GM21619 (cell line): ENCODE measurements around the gene FRMD4B.
A peak's percentile ranks its signal among the peaks of the same experiment; 100 is the strongest.

Experiments
- ATAC-seq: cut with Tn5 transposase; IDR thresholded peaks from one replicate; pipeline ENCODE4 v1.9.1; 2021; ENCODE audit not compliant: unreplicated experiment

FRMD4B gene

DNA sequence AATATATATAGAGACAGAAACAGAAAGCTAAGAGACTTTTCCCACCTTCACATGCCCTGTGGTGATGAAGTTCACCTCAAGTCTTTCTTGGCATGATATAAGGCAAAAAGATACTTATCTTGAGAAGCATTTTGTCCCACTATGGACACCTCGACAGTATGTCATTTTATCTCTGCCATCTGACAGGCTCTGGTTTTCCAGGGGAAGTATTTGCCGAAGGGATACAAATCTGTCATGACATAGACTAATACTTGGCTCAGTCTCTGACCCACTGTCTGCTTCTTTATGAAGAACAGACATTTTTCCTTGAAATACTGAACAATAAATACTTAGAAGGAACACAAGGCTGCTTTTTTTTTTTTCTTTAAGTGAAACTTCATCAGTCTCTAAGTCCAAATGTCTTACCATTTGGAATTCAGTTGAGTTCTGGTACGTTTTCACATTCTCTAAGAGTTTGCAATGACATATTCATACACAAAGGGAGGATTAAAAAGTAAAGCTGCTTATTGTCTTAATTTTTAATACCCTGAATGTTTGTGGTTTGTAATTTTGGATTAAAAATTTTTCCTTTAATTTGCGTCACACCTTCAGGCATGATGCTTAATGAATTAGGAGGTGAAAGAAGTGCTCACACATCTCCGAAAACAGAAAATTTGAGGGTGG is 175.7 kb downstream of the FRMD4B start:
- no peak for ATAC-seq

DNA sequence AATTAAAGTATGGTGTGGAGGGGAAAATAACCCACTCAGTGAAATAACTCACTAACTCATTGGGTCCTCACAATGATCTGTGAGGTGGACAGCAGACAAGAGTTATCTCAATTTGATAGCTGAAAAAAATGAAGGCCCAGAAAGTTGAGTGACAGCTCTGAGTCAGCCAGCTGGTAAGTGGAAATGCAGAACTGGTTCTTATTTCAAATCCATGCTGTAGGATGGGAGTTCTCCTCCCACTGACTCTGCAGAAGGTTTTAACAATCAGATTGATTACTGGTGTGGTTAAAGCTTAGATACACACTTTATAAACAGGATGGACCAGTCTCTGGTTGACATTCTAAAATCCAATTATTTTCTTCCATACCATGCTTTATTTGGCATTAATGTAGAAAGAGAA is 176.5 kb downstream of the FRMD4B start:
- no peak for ATAC-seq

GRCh38 chr3:69207031-69207430 is 178.9 kb downstream of the FRMD4B start:
- no peak for ATAC-seq

DNA sequence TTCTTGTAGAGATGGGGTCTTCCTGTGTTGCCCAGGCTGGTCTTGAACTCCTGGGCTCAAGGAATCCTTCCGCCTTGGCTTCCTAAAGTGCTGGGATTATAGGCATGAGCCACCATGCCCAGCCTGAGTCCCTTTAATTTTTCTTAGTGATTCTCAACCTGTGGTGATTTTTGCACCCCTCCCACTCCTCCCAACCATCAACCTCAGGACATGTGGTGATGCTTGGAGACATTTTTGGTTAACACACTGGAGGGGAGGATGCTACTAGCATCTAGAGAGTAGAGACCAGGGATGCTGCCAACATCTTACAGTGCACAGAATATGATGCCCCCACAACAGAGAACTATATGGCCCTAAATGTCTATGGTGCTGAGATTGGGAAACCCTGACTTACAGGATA is 180.5 kb downstream of the FRMD4B start:
- no peak for ATAC-seq

GRCh38 chr3:69204315-69204957 is 181.5 kb downstream of the FRMD4B start:
- ATAC-seq, result peak; percentile 88

- ATAC-seq, result peak; percentile 6
Measured at GRCh38 chr3:69203631-69204314, 182.1 kb downstream of the FRMD4B start.

DNA sequence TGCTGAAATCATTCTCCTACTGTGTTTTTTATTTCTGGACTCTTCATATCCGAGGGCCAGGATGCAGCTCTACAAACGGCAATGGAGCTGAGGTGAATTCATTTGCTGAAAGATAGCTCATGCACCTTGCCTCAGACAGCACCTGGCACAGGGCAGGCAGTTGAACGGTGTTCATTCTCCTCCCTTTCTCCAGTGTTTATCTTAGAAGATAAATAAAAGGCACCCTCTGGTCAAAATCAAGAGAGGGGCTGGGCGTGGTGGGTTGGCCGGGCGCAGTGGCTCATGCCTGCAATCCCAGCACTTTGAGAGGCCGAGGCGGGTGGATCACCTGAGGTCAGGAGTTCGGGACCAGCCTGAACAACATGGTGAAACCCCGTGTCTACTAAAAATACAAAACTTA is 184.2 kb downstream of the FRMD4B start:
- ATAC-seq, result no peak

DNA sequence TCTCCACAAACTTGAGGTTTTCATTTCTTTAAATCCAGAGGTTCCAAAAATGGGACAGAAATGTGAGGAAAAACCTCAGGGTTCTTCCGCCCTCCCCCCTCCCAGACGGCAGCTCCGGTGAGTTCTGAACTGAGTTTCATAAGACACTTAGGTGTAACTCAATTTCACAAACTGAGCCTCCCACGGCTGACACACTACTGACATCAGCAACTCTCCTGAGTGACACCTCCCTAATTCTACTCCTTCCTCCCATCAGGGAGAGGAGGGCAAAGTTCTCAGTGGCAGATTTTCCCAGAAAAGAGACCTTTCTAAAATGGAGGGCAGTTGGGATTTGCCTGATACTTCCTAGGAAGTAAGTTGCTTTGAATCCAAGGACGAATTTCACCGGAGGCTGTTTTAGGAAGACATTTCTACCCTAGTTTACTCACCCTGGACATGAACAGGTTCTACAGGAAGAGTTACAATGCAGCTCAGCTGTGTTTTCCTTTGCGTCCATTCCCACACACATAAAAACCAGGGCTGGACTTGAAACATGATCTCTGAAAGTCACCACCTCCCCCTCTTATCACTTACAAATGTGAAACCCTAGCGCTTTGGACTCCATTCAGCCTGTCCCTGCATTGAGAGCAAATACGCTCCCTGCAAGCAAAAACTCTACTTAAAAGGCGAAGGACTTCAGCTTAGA is 185.4 kb downstream of the FRMD4B start:
- no peak for ATAC-seq

- ATAC-seq, result no peak
Measured at GRCh38 chr3:69199942-69200341, 185.9 kb downstream of the FRMD4B start.

DNA sequence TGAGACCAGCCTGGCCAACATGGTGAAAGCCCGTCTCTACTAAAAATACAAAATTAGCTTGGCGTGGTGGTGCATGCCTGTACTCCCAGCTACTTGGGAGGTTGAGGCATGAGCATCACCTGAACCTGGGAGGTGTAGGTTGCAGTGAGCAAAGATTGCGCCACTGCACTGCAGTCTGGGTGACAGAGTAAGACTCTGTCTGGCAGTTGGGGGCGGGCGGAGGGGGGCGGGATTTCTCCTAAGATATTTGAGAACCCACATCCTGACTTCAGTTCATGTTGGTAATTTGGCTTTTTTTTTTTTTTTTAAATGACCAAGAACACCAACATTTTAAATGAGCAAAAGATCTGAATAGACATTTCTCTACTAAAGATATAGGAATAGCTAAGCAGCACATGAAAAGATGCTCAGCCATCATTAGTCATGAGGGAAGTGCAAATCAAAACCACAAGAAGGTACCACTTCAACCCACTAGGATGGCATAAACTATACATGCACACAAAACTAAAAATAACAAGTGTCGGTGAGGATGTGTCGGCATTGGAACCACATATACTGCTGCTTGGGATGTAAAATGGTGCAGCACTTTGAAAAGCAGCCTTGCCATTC is 187.9 kb downstream of the FRMD4B start:
- ATAC-seq, result no peak

GRCh38 chr3:69197455-69197854 is 188.4 kb downstream of the FRMD4B start:
- ATAC-seq, result no peak

GRCh38 chr3:69196876-69197275 is 189.0 kb downstream of the FRMD4B start:
- no peak for ATAC-seq

GRCh38 chr3:69194431-69195165 is 191.3 kb downstream of the FRMD4B start:
- no peak for ATAC-seq

GRCh38 chr3:69193749-69194148 is 192.1 kb downstream of the FRMD4B start:
- ATAC-seq, result no peak

DNA sequence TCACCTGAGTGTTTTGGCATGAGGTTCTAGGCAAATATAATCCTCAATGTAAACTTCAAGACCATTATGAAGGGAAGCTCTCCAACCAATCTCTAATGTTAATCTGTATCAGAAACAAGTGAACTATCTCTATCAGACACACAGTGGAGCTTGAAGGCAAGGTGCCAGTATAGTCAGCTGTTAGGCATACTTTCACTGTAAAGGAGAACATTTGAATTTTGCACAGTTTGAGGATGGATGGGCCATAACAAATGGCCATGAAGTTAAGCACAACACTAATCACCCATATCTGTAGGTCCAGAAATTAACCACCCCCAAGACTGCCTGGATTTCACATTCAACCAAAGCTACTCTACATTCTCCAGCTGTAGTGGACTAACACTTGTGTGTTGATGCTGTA is 194.4 kb downstream of the FRMD4B start:
- no peak for ATAC-seq

DNA sequence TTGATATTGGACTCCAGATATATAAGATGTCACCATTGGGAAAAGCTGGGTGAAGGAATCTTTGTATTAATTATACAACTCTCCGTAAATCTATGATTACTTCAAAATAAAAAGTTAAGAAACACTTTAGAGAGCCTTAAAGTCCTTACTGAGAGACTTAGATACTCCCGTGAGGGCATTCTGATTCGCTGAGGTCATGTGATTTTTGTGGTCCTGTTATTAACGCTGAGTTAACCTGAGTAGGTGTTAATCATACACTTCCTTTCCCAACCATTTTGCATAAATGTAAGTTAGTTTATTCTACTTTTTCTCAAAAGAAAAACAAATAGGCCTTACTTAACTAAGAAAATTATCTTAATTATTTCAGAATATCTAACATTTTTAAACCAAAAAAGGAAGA is 196.4 kb downstream of the FRMD4B start:
- ATAC-seq, result no peak

GRCh38 chr3:69186575-69187093 is 199.3 kb downstream of the FRMD4B start:
- ATAC-seq, result no peak

DNA sequence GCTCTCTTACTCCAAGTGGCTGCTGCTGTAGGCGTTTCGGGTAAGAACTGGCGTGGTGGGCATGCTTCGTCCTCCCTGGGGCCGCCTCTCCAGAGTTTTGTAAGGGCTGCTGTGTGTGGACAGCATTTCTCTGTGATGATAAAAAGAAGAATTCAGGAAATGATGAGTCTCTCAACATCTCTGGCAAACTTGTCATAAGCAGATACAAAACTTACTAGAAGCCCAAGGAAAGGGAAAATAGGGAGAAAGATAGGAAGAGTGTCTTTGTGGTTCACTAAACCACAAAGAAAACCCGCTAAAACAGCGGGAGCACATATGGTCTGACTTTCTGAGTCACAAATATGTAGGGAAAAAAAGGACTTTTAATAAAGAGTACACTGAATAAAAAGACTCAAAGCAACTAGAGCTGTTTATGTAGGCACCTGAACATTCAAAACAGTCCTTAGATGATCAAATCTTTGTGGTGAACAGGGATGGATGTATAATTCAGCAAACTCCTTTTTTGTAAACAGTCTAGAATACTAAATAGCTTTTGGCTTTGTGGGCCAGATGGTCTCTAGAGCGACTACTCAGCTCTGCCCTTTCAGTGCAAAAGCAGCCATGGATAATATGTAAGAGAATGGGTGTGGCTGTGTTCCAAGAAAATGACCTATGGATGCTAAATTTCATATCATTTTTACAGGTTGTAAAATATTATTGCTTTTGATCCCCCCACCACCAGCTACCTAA is 203.1 kb downstream of the FRMD4B start:
- ATAC-seq, result no peak

DNA sequence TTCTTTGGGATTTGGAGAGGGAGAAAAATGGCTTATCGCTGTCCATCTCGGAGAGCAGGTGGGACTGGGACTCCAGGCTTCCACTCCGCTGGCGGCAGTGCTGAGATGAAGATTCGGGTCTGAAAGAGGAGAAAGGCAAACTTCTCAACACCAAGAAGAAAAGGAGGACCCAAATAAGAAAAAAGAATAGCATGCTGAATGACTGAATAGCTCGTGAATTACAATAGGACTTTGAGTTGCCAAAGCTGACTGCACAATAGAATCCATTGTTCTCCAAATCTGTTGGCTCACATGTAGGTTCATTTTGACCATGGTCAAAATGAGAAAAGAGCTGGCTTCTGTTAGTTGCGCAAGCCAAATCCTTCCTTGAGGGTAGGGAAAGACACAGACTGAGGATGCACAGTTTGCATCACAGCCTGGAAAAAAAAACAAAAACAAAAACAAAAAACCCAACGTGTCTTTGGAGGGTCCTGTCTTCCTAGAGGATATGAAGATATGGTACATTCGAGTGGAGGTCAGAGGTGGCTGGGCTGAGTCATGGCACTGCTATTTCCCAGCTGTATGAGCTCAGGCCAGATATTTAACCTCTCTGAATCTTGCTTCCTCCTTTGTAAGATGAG is 204.2 kb downstream of the FRMD4B start:
- ATAC-seq, result no peak
